ES-I3 (cell line): Measurements from ENCODE around the gene NUP85.

Experiments used
- H3K36me3 ChIP-seq: 2 replicates; pipeline ENCODE4 v1.6.1; 2013; ENCODE audit warnings: mild to moderate bottlenecking, low read length, control low read depth, moderate library complexity; ENCODE audit not compliant: insufficient read depth
- H3K4me1 ChIP-seq: 2 replicates; pipeline ENCODE4 v1.6.1; 2013; ENCODE audit warnings: mild to moderate bottlenecking, control low read depth, low read length; ENCODE audit not compliant: insufficient read depth
- H3K9ac ChIP-seq: 2 replicates; pipeline ENCODE4 v1.6.1; 2013; ENCODE audit warnings: low read depth, mild to moderate bottlenecking, low read length, moderate library complexity
- H3K9me3 ChIP-seq: 2 replicates; pipeline ENCODE4 v1.6.1; 2013; ENCODE audit warnings: mild to moderate bottlenecking, low read length, moderate library complexity; ENCODE audit not compliant: control insufficient read depth, insufficient read depth

NUP85 gene

GRCh38 chr17:75225016-75225415, 19.5 kb downstream of the NUP85 start:
- Histone ChIP-seq H3K9me3 (no peaks in the 10 kb centered on the region), H3K36me3 (peaks cover 38% of the 10 kb centered on the region), H3K4me1 (no peaks in the 10 kb centered on the region), H3K9ac (no peak overlapping the region)

- H3K9ac ChIP-seq = no peak overlapping the region
- H3K4me1 ChIP-seq = no peaks in the 10 kb centered on the region
- no peaks in the 10 kb centered on the region for H3K9me3 ChIP-seq
- peaks cover 40% of the 10 kb centered on the region for H3K36me3 ChIP-seq
Observed at GRCh38 chr17:75227729-75228128, 22.2 kb downstream of the NUP85 start.

- Histone ChIP-seq H3K4me1 (no peaks in the 10 kb centered on the region), H3K9ac (no peak overlapping the region), H3K9me3 (no peaks in the 10 kb centered on the region), H3K36me3 (peaks cover 43% of the 10 kb centered on the region)
Observed at GRCh38 chr17:75228305-75228704, 22.8 kb downstream of the NUP85 start.

- H3K4me1 ChIP-seq = no peaks in the 10 kb centered on the region
- H3K9ac ChIP-seq = no peak overlapping the region
- H3K9me3 ChIP-seq = no peaks in the 10 kb centered on the region
- peaks cover 43% of the 10 kb centered on the region for H3K36me3 ChIP-seq
Observed at GRCh38 chr17:75228847-75229246, 23.4 kb downstream of the NUP85 start.

- peaks cover 47% of the 10 kb centered on the region for H3K36me3 ChIP-seq
- H3K9me3 ChIP-seq = no peaks in the 10 kb centered on the region
- no peaks in the 10 kb centered on the region for H3K4me1 ChIP-seq
- H3K9ac ChIP-seq = no peak overlapping the region
Observed at GRCh38 chr17:75231071-75231470, 25.6 kb downstream of the NUP85 start.

- Histone ChIP-seq H3K9me3 (no peaks in the 10 kb centered on the region), H3K36me3 (peaks cover 50% of the 10 kb centered on the region), H3K4me1 (no peaks in the 10 kb centered on the region), H3K9ac (no peak overlapping the region)
Observed at GRCh38 chr17:75231741-75232464, 26.4 kb downstream of the NUP85 start.

GRCh38 chr17:75232786-75233185, 27.3 kb downstream of the NUP85 start:
- Histone ChIP-seq H3K36me3 (peaks cover 51% of the 10 kb centered on the region), H3K4me1 (no peaks in the 10 kb centered on the region), H3K9me3 (no peaks in the 10 kb centered on the region), H3K9ac (no peak overlapping the region)

- Histone ChIP-seq H3K9ac (no peak overlapping the region), H3K36me3 (peaks cover 42% of the 10 kb centered on the region), H3K4me1 (no peaks in the 10 kb centered on the region; the same call in 1 of the 2 replicates), H3K9me3 (no peaks in the 10 kb centered on the region)
Observed at GRCh38 chr17:75237100-75238014, 31.9 kb downstream of the NUP85 start.

- Histone ChIP-seq H3K4me1 (no peaks in the 10 kb centered on the region; the same call in 1 of the 2 replicates), H3K9ac (no peak overlapping the region), H3K36me3 (peaks cover 39% of the 10 kb centered on the region), H3K9me3 (no peaks in the 10 kb centered on the region)
Observed at GRCh38 chr17:75238020-75238580, 32.6 kb downstream of the NUP85 start.

- peaks cover 43% of the 10 kb centered on the region for H3K36me3 ChIP-seq
Observed at GRCh38 chr17:75238684-75239191, 33.3 kb downstream of the NUP85 start.

GRCh38 chr17:75239214-75239613, 33.7 kb downstream of the NUP85 start:
- Histone ChIP-seq H3K9me3 (no peaks in the 10 kb centered on the region), H3K4me1 (no peaks in the 10 kb centered on the region; the same call in 1 of the 2 replicates), H3K9ac (no peak overlapping the region), H3K36me3 (peaks cover 42% of the 10 kb centered on the region)

More at GRCh38 chr17:75238684-75239191, 33.3 kb downstream of the NUP85 start:
- H3K9ac ChIP-seq = no peak overlapping the region
- no peaks in the 10 kb centered on the region for H3K9me3 ChIP-seq
- no peaks in the 10 kb centered on the region; the same call in 1 of the 2 replicates for H3K4me1 ChIP-seq

- Histone ChIP-seq H3K36me3 (peaks cover 38% of the 10 kb centered on the region), H3K9ac (no peak overlapping the region), H3K4me1 (no peaks in the 10 kb centered on the region; the same call in 1 of the 2 replicates), H3K9me3 (no peaks in the 10 kb centered on the region)
Observed at GRCh38 chr17:75239778-75240393, 34.4 kb downstream of the NUP85 start.

- Histone ChIP-seq H3K36me3 (peaks cover 39% of the 10 kb centered on the region), H3K9me3 (no peaks in the 10 kb centered on the region), H3K9ac (no peak overlapping the region), H3K4me1 (no peaks in the 10 kb centered on the region; the same call in 1 of the 2 replicates)
Observed at GRCh38 chr17:75240394-75241142, 35.1 kb downstream of the NUP85 start.
